Thyroid gland (tissue), 4 donors: ENCODE data around the gene MARCHF9. TPM values are rescaled to one million over a fixed set of nuclear protein-coding genes. Genes with fewer than 3 reads are reported as not detected.

Experiments used
- DNase-seq, 2 donors: peaks; one replicate each; pipeline ENCODE4 v3.0.0-alpha.2; 2019
- H3K27ac ChIP-seq, 3 donors: fragments of 200-600 bp; sonication (generic); 1 replicate in 2 of 3; 2 replicates in 1 of 3; pipeline ENCODE4 v1.5.1; 2016 to 2019; ENCODE audit warnings: mild to moderate bottlenecking in 1 of 3, moderate library complexity in 1 of 3
- H3K27me3 ChIP-seq: fragments of 200-600 bp; sonication (generic); one replicate; pipeline ENCODE4 v1.5.1; 2019
- H3K36me3 ChIP-seq, 2 donors: fragments of 200-600 bp; sonication (generic); one replicate each; pipeline ENCODE4 v1.5.1; 2016 to 2019
- H3K4me1 ChIP-seq, 2 donors: fragments of 200-600 bp; sonication (generic); one replicate each; pipeline ENCODE4 v1.5.1; 2017 to 2019
- H3K4me3 ChIP-seq, 3 donors: fragments of 200-600 bp; sonication (generic); replicated peaks in 1 of 3; 1 replicate in 2 of 3; 2 replicates in 1 of 3; pipeline ENCODE4 v1.5.1; 2016; ENCODE audit warnings: mild to moderate bottlenecking in 1 of 3
- H3K9me3 ChIP-seq: fragments of 200-600 bp; sonication (generic); one replicate; pipeline ENCODE4 v1.5.1; 2017
- POLR2A ChIP-seq, 2 donors: fragments of 450-650 bp; IDR thresholded peaks; one replicate each; pipeline ENCODE4 v1.6.1; 2017; ENCODE audit warnings: antibody characterized with exemption in 2 of 2, mild to moderate bottlenecking in 2 of 2, moderate library complexity in 1 of 2
- WGBS, 2 donors: methylation state at CpG; one replicate each; pipeline ENCODE4 v1.1.5; 2017; 5-methylcytosine and 5-hydroxymethylcytosine counted together
- intact Hi-C: fragments of 100-400 bp; cut with DNase I; formaldehyde crosslinking; loops from one replicate; pipeline ENCODE4 v1.15.1; 2023
- total RNA-seq, 4 donors: library from RNA; depleted of rRNA; stranded (reverse); fragments of >200 nt; gene quantifications; one replicate each; pipeline ENCODE4 v1.2.3, GENCODE V29; 2016
- TF ChIP-seq, protein P1 (sequence below), 6 experiments: fragments of 200-600 bp in 3 of 6; fragments of 450-650 bp in 3 of 6; sonication (generic) in 3 of 6; IDR thresholded peaks; one replicate each; pipeline ENCODE4 v1.5.1; 2016 to 2019; ENCODE audit warnings: antibody characterized with exemption in 6 of 6, mild to moderate bottlenecking in 2 of 6, inconsistent platforms in 1 of 6, moderate library complexity in 1 of 6

MARCHF9 gene
- total RNA-seq, 4 donors from 2014 or later, result 17.5 to 25.1 (median 21.4) TPM

- intact Hi-C loops, result no loop called here
- H3K36me3 ChIP-seq, result no peaks in the 10 kb centered on the region
- H3K4me3 ChIP-seq, result no peak overlapping the region
Measured at GRCh38 chr12:57729321-57729844, 25.5 kb upstream of the MARCHF9 start.

GRCh38 chr12:57730336-57731067 lies 24.4 kb upstream of the MARCHF9 start:
- TF ChIP-seq, protein P1, sequence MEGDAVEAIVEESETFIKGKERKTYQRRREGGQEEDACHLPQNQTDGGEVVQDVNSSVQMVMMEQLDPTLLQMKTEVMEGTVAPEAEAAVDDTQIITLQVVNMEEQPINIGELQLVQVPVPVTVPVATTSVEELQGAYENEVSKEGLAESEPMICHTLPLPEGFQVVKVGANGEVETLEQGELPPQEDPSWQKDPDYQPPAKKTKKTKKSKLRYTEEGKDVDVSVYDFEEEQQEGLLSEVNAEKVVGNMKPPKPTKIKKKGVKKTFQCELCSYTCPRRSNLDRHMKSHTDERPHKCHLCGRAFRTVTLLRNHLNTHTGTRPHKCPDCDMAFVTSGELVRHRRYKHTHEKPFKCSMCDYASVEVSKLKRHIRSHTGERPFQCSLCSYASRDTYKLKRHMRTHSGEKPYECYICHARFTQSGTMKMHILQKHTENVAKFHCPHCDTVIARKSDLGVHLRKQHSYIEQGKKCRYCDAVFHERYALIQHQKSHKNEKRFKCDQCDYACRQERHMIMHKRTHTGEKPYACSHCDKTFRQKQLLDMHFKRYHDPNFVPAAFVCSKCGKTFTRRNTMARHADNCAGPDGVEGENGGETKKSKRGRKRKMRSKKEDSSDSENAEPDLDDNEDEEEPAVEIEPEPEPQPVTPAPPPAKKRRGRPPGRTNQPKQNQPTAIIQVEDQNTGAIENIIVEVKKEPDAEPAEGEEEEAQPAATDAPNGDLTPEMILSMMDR (IDR thresholded peaks at IDR 0.05), result no peak
- no peak for TF ChIP-seq POLR2A (IDR thresholded peaks at IDR 0.05)
- no peak for DNase-seq
- H3K4me3 ChIP-seq, result no peak overlapping the region
- peaks cover 3% of the 10 kb centered on the region for H3K27me3 ChIP-seq
- intact Hi-C loops, result no loop called here
- H3K27ac ChIP-seq, result no peak overlapping the region
- H3K36me3 ChIP-seq, result no peaks in the 10 kb centered on the region
- H3K9me3 ChIP-seq, result no peaks in the 10 kb centered on the region
- peaks cover 9 to 26% of the 10 kb centered on the region in 2 donors for H3K4me1 ChIP-seq
- WGBS, 2 donors, result 76 to 79% methylated on average over 13 of the region's 13 CpGs

More at GRCh38 chr12:57729321-57729844, 25.5 kb upstream of the MARCHF9 start:
- no peak for DNase-seq
- no peak overlapping the region for H3K27ac ChIP-seq
- peaks cover 9 to 24% of the 10 kb centered on the region in 2 donors for H3K4me1 ChIP-seq
- H3K27me3 ChIP-seq, result no peaks in the 10 kb centered on the region
- WGBS, 2 donors, result 47 to 49% methylated on average over 5 of the region's 5 CpGs
- H3K9me3 ChIP-seq, result no peaks in the 10 kb centered on the region
- TF ChIP-seq, protein P1 (IDR thresholded peaks at IDR 0.05), result no peak
- no peak for TF ChIP-seq POLR2A (IDR thresholded peaks at IDR 0.05)

DNA sequence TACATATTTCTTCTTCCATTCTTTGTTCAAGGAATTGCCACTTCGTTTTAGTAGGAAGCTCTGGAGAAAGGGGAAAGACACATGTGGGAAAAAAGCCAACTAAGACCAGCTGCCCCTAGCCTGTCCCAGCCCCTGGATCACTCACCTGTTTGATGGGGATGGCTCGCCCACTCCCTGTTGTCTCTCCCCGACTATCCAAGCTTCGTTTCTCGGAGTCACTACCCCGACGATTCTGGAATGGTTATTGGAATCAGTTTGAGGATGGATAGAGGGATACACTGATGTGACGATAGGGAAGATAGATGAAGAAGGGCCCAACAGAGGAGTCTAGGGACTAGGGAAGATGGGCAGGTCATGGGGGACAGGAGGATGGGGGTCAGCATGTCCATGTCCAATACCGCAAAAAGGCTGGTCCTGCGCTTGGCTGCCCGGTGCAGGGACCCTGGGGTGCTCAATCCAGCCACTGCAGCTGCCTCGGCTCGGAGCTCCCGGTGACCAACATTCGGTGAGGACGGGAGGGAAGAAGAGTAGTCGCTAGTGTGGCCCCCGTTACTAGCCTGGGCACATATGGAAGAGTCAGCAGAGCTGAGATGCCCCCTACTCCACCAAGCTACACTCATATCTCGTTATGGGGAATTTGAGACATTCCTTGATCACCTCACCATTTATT lies 23.4 kb upstream of the MARCHF9 start:
- Histone ChIP-seq H3K4me3 (no peak overlapping the region), H3K36me3 (no peaks in the 10 kb centered on the region), H3K9me3 (no peaks in the 10 kb centered on the region), H3K27me3 (peaks cover 13% of the 10 kb centered on the region), H3K27ac (no peak overlapping the region), H3K4me1 (peaks cover 9 to 27% of the 10 kb centered on the region in 2 donors)
- WGBS, 2 donors, result 76 to 77% methylated on average over 19 of the region's 19 CpGs
- TF ChIP-seq, protein P1 (IDR thresholded peaks at IDR 0.05), result no peak
- no peak for TF ChIP-seq POLR2A (IDR thresholded peaks at IDR 0.05)
- DNase-seq, result no peak
- intact Hi-C loops, result no loop called here

DNA sequence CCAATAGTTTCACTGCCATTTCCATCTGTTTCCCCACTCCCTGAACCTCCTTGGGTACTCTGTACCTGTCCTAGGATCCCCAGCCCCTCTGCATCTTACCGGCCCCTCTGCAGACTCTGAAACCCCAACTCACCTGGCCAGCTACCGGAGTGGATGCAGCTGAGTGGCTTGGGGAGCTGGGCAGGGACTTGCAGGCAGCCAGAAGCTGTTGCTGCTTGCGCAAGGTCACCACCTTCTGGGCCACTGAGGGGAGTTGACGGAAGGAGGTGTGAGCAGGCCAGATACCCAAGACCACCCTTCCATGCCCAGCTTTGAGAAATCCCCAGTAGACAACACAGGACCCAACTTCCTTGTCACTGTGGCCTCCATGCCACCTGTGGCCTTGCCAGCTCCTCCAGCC lies 22.6 kb upstream of the MARCHF9 start:
- DNase-seq, result no peak
- peaks cover 4 to 27% of the 10 kb centered on the region in 2 donors for H3K4me1 ChIP-seq
- H3K36me3 ChIP-seq, result no peaks in the 10 kb centered on the region
- no peak for TF ChIP-seq POLR2A (IDR thresholded peaks at IDR 0.05)
- TF ChIP-seq, protein P1 (IDR thresholded peaks at IDR 0.05), result no peak
- H3K27ac ChIP-seq, result no peak overlapping the region
- peaks cover 20% of the 10 kb centered on the region for H3K27me3 ChIP-seq
- H3K4me3 ChIP-seq, result no peak overlapping the region
- intact Hi-C loops, result no loop called here
- WGBS, 2 donors, result 48% methylated on average over 4 of the region's 4 CpGs
- no peaks in the 10 kb centered on the region for H3K9me3 ChIP-seq
